DMS114 treated with DMSO at 0.1 percent for 48 hours (cell line): ENCODE measurements around the gene MROH2B.

Source experiments
- DNase-seq: peaks from one replicate; lab custom pipeline; 2025; ENCODE audit not compliant: unreplicated experiment; lab: John Stamatoyannopoulos, UW

The MROH2B gene

DNA sequence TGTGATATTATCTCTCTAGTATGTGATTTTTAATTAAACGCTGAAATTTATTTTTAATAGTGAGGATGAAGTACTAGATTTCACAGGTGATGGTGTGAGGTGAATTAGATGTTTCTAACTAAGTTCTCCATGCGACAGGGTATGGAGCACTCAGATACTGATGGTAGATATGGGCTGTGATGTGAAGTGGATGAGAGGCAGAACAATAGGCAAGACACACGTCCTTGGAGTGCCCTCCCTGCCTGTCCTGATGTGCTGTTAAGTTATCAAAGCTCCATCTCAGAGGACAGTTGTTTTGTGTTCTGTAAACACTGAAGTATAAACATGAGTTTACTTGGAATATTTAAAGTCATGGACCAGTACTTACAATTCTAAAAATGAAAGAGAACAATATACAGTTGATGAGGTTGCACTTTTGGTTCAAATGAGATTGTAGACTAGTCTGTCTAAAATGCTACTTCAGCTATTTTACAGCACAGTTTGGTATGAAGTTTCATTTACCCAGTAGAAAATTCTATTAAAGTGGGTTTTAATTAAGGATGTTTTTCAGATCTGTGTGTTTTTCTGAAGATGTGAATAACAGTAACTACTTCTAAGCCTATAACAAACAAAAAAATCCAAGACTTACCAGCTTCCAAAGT is 97.7 kb downstream of the MROH2B start:
- DNase-seq, result no peak

DNA sequence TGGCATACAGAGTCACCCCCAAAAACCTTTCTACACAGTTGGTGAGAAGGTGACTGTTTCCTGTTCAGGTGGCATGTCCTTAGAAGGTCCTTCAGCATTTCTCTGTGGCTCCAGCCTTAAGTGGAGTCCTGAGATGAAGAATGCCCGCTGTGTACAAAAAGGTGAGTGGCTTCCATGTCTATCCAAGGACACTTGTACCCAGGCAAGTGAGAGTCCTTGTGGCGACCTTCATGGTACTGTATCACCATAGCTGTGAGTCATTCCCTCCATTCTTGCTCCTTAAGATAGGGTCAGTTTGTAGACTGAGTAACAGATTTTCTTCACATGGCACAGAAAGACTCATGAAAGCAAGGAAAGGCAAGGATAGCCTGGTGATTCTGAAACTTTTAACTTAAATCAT is 98.7 kb downstream of the MROH2B start:
- DNase-seq, result no peak

DNA sequence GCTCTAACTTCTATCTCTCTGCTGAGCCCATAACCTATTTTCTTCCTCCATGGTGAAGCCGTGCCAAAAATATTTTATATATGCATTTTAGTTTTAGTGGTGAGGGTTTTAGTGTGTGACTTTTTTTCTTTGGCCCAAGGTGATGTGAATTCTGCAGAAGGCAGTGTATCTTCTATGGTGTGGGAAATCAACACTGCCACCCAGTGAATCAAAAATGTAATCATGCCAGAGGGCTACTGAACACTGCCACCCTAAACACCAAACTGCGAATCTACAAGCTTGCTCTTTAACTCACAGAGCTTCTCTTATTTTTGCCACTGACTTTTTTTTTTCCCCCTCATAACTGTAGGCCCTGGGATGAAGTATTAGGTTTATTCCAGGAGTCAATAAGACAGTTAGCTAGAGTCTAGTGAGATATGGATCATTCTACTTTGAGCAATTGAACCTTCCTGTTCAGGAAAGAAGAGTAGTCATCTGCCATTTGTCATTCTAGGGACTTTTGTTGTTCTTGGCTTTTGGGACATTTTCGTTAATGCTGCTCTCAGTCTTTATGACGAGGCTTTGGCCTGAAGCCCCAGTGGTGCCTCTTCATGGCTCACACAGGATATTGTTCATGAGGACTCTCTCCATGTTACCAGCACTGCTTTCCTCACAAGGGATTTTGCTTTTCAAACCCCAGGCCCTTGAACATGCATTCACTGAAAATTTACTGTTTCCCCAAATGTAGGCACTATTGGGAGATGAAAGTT is 108.8 kb downstream of the MROH2B start:
- DNase-seq, result no peak

DNA sequence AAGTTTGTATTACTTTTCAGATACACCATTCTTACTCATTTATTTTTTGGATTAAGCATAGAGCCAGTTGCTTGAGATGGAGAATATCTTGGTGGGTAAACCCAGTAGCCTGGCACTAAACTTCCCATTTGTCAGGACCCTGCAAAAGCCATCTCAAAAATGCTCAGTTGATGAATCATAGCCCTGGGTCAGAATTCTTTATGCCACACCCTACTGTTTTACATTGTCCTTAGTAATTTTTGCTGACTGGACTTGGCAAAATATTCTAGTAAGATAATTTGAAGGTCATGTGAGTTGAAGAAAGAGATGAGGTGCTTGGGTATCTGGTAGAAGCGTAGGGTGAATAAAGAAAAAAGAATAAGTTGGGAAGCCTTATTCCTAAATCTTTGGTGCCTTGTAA is 111.1 kb downstream of the MROH2B start:
- DNase-seq, result no peak

DNA sequence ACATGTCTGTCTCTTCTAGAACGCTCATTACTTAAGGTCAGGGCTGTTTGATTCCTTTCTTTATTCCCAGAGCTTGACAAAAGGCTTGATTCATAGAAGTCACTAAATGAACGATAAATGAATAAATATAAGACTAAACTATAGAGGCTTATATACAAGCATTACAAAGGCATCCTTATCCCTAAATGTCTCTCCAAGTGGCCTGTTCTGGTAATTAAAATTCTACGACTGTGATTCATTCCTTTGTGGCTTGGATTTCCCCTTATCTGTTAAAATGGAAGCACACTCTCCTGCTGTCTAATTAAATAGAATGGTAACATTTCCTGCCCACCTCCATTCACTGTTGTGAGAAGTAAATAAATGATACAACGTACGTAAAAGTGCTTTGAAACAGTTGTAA is 112.3 kb downstream of the MROH2B start:
- no peak for DNase-seq

GRCh38 chr5:40957048-40957447 is 114.1 kb downstream of the MROH2B start:
- DNase-seq, result no peak

GRCh38 chr5:40955313-40955712 is 115.8 kb downstream of the MROH2B start:
- DNase-seq, result no peak
